K562 (cell line): Measurements from ENCODE around the gene PRND. TPM values are rescaled to one million over a fixed set of nuclear protein-coding genes. Genes with fewer than 3 reads are reported as not detected.

Experiments used
- ATAC-seq: fragments of 200-7000 bp; cut with Tn5 transposase; 3 replicates; pipeline ENCODE4 v1.9.1; 2020; ENCODE audit warnings: moderate library complexity
- BruUV-seq: library from RNA; stranded (reverse); fragments of 400-500 nt; replicated peaks from 2 replicates; lab custom pipeline; 2021; lab: Mats Ljungman, UMichigan
- CTCF ChIA-PET: fragments of 300-600 bp; formaldehyde crosslinking; extraction: SDS; loops from one replicate; lab custom pipeline; 2021; ENCODE audit warnings: low intra/inter-chr PET ratio; lab: Yijun Ruan, JAX
- POLR2A ChIA-PET: fragments of 300-600, 350-650 bp; sonication (Branson Sonifier 250); formaldehyde crosslinking; extraction: SDS; loops from one replicate; lab custom pipeline; 2021; ENCODE audit warnings: antibody characterized with exemption, inconsistent platforms; lab: Yijun Ruan, JAX
- DNase-seq, 4 experiments: peaks; one replicate each; pipeline versions ENCODE4 v3.0.0 to v3.0.0-alpha.2; 2011 to 2018; ENCODE audit warnings: low spot score in 3 of 4, mixed read lengths in 3 of 4; ENCODE audit errors: extremely low read depth in 1 of 4
- FAIRE-seq: peaks from 2 replicates; lab custom pipeline; 2011; peaks lifted over from hg19 to GRCh38; lab: Jason Lieb, UNC
- H2AFZ ChIP-seq: 2 replicates; pipeline ENCODE4 v1.6.0; 2011; ENCODE audit warnings: low read depth, low read length, control low read depth, inconsistent platforms
- H3K27ac ChIP-seq: fragments of 200-600 bp; 3 replicates; pipeline ENCODE4 v1.8.0; 2011; ENCODE audit warnings: low read depth, mild to moderate bottlenecking, control low read depth, inconsistent platforms, low read length, moderate library complexity, mixed read lengths; ENCODE audit errors: extremely low read depth
- H3K27me3 ChIP-seq, 2 experiments: fragments of 300-600 bp in 1 of 2; 2 replicates in 1 of 2; 3 replicates in 1 of 2; pipeline versions ENCODE4 v1.6.0 to v1.8.0; 2011; ENCODE audit warnings: inconsistent platforms in 2 of 2, low read length in 2 of 2, mild to moderate bottlenecking in 1 of 2, mixed read lengths in 1 of 2, moderate library complexity in 1 of 2; ENCODE audit not compliant: control insufficient read depth in 2 of 2, insufficient read depth in 2 of 2
- H3K36me3 ChIP-seq: fragments of 300-600 bp; 3 replicates; pipeline ENCODE4 v1.8.0; 2011; ENCODE audit warnings: mild to moderate bottlenecking, low read length, inconsistent platforms; ENCODE audit not compliant: control insufficient read depth, insufficient read depth
- H3K4me1 ChIP-seq, 2 experiments: fragments of 200-600 bp in 1 of 2; replicated peaks in 1 of 2; 2 replicates in 1 of 2; 3 replicates in 1 of 2; pipeline versions ENCODE4 v1.5.1 to v1.8.0; 2011; ENCODE audit warnings: inconsistent platforms in 2 of 2, low read length in 2 of 2, mild to moderate bottlenecking in 1 of 2, mixed read lengths in 1 of 2, moderate library complexity in 1 of 2; ENCODE audit not compliant: control insufficient read depth in 2 of 2, insufficient read depth in 2 of 2
- H3K4me2 ChIP-seq: 2 replicates; pipeline ENCODE4 v1.6.1; 2011; ENCODE audit warnings: low read length, control low read depth, inconsistent platforms, mixed read lengths; ENCODE audit not compliant: insufficient read depth
- H3K4me3 ChIP-seq: fragments of 200-600 bp; sonication (generic), shearing (Covaris generic); 2 replicates; pipeline ENCODE4 v1.5.1; 2016; ENCODE audit warnings: control low read depth, inconsistent platforms
- H3K79me2 ChIP-seq: fragments of 200-600 bp; 3 replicates; pipeline ENCODE4 v1.8.0; 2011; ENCODE audit warnings: low read length, inconsistent platforms; ENCODE audit not compliant: control insufficient read depth, insufficient read depth
- H3K9ac ChIP-seq, 2 experiments: 2 replicates each; pipeline versions ENCODE4 v1.6.0 to v1.6.1; 2011; ENCODE audit warnings: low read depth in 2 of 2, low read length in 2 of 2, control low read depth in 1 of 2, inconsistent platforms in 1 of 2, mild to moderate bottlenecking in 1 of 2, mixed read lengths in 1 of 2; ENCODE audit not compliant: insufficient read depth in 1 of 2
- H3K9me1 ChIP-seq: one replicate; pipeline ENCODE4 v1.6.0; 2011; ENCODE audit warnings: inconsistent platforms, mild to moderate bottlenecking, low read length, moderate library complexity; ENCODE audit not compliant: control insufficient read depth, insufficient read depth
- H3K9me3 ChIP-seq: replicated peaks from 2 replicates; pipeline ENCODE4 v1.5.1; 2011; ENCODE audit warnings: low read depth, low read length, inconsistent platforms; ENCODE audit not compliant: control insufficient read depth, insufficient read depth
- H4K20me1 ChIP-seq: replicated peaks from 2 replicates; pipeline ENCODE4 v1.6.1; 2011; ENCODE audit warnings: low read length, inconsistent platforms, mixed read lengths; ENCODE audit not compliant: control insufficient read depth, insufficient read depth
- ARID4B ChIP-seq: sonication (generic); formaldehyde crosslinking; IDR thresholded peaks from 2 replicates; pipeline ENCODE4 v1.8.0; 2022; ENCODE audit warnings: mild to moderate bottlenecking, missing genetic modification reagents
- CHD1 ChIP-seq: fragments of 200-600 bp; sonication (generic); IDR thresholded peaks from one replicate; pipeline ENCODE4 v1.6.1; 2012; ENCODE audit warnings: mild to moderate bottlenecking, moderate library complexity, low read length, inconsistent platforms
- DACH1 ChIP-seq: fragments of 450-650 bp; IDR thresholded peaks from 2 replicates; pipeline ENCODE4 v1.6.1; 2018; ENCODE audit not compliant: partially characterized antibody
- EGR1 ChIP-seq: fragments of 450-650 bp; conservative IDR thresholded peaks from 2 replicates; pipeline ENCODE4 v1.6.1; 2017; ENCODE audit warnings: mild to moderate bottlenecking
- EHMT2 ChIP-seq: fragments of 450-650 bp; IDR thresholded peaks from 2 replicates; pipeline ENCODE4 v1.6.1; 2018; ENCODE audit warnings: antibody characterized with exemption
- EZH2 ChIP-seq: IDR thresholded peaks from 2 replicates; pipeline ENCODE4 v1.6.1; 2012; ENCODE audit warnings: low read depth, mild to moderate bottlenecking, inconsistent platforms, low read length, borderline replicate concordance
- GTF2B ChIP-seq: IDR thresholded peaks from 2 replicates; pipeline ENCODE4 v1.6.1; 2011; ENCODE audit not compliant: insufficient read length; ENCODE audit errors: extremely low read depth
- HEY1 ChIP-seq: fragments of 250-450 bp; sonication (Bioruptor Pico); IDR thresholded peaks from 2 replicates; pipeline ENCODE4 v1.5.0; 2020; ENCODE audit warnings: mild to moderate bottlenecking, moderate library complexity, borderline replicate concordance
- HMG20A ChIP-seq: fragments of 450-650 bp; formaldehyde crosslinking; conservative IDR thresholded peaks from 2 replicates; pipeline ENCODE4 v1.4.0; 2020; ENCODE audit warnings: mild to moderate bottlenecking, mixed read lengths
- L3MBTL2 ChIP-seq: fragments of 450-650 bp; IDR thresholded peaks from 2 replicates; pipeline ENCODE4 v1.6.1; 2016; ENCODE audit warnings: mild to moderate bottlenecking, moderate library complexity
- LCOR ChIP-seq: sonication (generic); formaldehyde crosslinking; IDR thresholded peaks from 2 replicates; pipeline ENCODE4 v1.8.0; 2022; ENCODE audit warnings: mild to moderate bottlenecking, missing genetic modification reagents
- NEUROD1 ChIP-seq: fragments of 150-350 bp; IDR thresholded peaks from 2 replicates; pipeline ENCODE4 v1.6.1; 2014; ENCODE audit warnings: borderline replicate concordance, low read length, low read depth; ENCODE audit not compliant: partially characterized antibody
- SMAD2 ChIP-seq: fragments of 150-350 bp; IDR thresholded peaks from 2 replicates; pipeline ENCODE4 v1.6.1; 2014; ENCODE audit warnings: low read depth, mild to moderate bottlenecking, low read length
- SMAD4 ChIP-seq: fragments of 250-450 bp; sonication (Bioruptor Pico); conservative IDR thresholded peaks from 2 replicates; pipeline ENCODE4 v1.8.0; 2021; ENCODE audit warnings: inconsistent platforms, mild to moderate bottlenecking, moderate library complexity
- SMARCE1 ChIP-seq: fragments of 450-650 bp; IDR thresholded peaks from 2 replicates; pipeline ENCODE4 v1.7.1; 2016; ENCODE audit warnings: mild to moderate bottlenecking
- ZBTB1 ChIP-seq: sonication (generic); formaldehyde crosslinking; IDR thresholded peaks from 2 replicates; pipeline ENCODE4 v1.8.1; 2023; ENCODE audit warnings: missing genetic modification reagents, low read depth, mild to moderate bottlenecking, borderline replicate concordance
- ZNF165 ChIP-seq: fragments of 250-450 bp; sonication (Bioruptor Pico); IDR thresholded peaks from 2 replicates; pipeline ENCODE4 v1.4.0; 2020; ENCODE audit warnings: borderline replicate concordance
- ZNF212 ChIP-seq: fragments of 450-650 bp; formaldehyde crosslinking; IDR thresholded peaks from 2 replicates; pipeline ENCODE4 v1.4.0; 2020; ENCODE audit warnings: mild to moderate bottlenecking
- ZNF311 ChIP-seq: fragments of 250-450 bp; sonication (Bioruptor Pico); IDR thresholded peaks from 2 replicates; pipeline ENCODE4 v1.4.0; 2020; ENCODE audit warnings: mild to moderate bottlenecking, moderate library complexity
- WGBS: fragments of 100-300 bp; shearing (Covaris generic); methylation state at CpG from one replicate; pipeline ENCODE4 v1.1.6; 2016; ENCODE audit warnings: low coverage, mixed read lengths; ENCODE audit not compliant: insufficient coverage; ENCODE audit errors: missing lambda C conversion rate; 5-methylcytosine and 5-hydroxymethylcytosine counted together
- in situ Hi-C: fragments of 300-500 bp; cut with MboI; formaldehyde crosslinking; loops from 4 replicates; pipeline ENCODE4 v1.15.0; 2018; ENCODE audit warnings: inconsistent platforms, mixed read lengths
- intact Hi-C: fragments of 100-400 bp; cut with micrococcal nuclease; formaldehyde crosslinking; loops from 2 replicates; pipeline ENCODE4 v1.14.2; 2022
- polyA plus RNA-seq, 8 experiments: library from polyadenylated mRNA; depleted of rRNA in 4 of 8; stranded (reverse) in 5 of 8; unstranded in 3 of 8; fragments of >200 nt; fragmentation: Nextera tagmentation in 2 of 8; fragmentation: Illumina TruSeq in 1 of 8; extraction: Ambion mirVana in 2 of 8; extraction: Trizol in 1 of 8; gene quantifications; 2 replicates each; pipeline versions ENCODE4 v1.2.1 to v1.2.3, GENCODE V29; 2011 to 2014; ENCODE audit warnings: inconsistent platforms in 1 of 8, missing spikeins in 1 of 8
- total RNA-seq, 7 experiments: library from RNA; depleted of rRNA in 6 of 7; stranded (reverse); fragments of >200 nt in 6 of 7; fragmentation: Illumina TruSeq in 2 of 7; extraction: Trizol in 2 of 7; gene quantifications; 2 replicates each; pipeline versions ENCODE4 v1.2.1 to v1.2.3, GENCODE V29; 2011 to 2021; ENCODE audit warnings: low replicate concordance in 1 of 7
- TF ChIP-seq, protein P1 (sequence below): fragments of 250-450 bp; sonication (Bioruptor Pico); IDR thresholded peaks from 2 replicates; pipeline ENCODE4 v1.5.0; 2021

The PRND gene
- total and polyA plus RNA-seq, 9 of the 15 experiments (the other 6 are each of a cell fraction or from before 2014, with no cell fraction given) = not detected

DNA sequence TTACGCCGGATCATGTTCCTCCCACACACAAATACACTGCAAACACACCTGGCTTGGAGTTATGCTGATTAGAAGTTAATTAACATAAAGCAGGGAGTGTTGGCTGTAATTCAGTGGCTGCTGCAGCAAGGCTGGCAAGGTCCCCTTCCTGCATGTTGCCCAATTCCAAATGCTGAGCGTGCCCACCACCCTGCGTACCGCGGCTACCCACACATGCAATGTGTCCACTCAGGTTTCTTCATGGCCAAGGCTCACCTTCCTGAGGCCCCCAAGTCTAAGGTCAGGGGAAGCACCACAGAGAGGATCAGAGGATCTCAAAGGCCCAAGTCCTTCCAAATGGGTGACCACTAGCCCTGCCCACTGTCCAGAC, 11.6 kb upstream of the PRND start (continued):
- TF ChIP-seq EZH2 (no peak), L3MBTL2 (no peak), ZBTB1 (CRISPR knock-in tag) (no peak), SMARCE1 (no peak), ZNF165 (CRISPR knock-in tag) (no peak), HEY1 (CRISPR knock-in tag) (no peak), LCOR (no peak), NEUROD1 (no peak)
- TF ChIP-seq, all 486 proteins: peak for 0

- Histone ChIP-seq H3K79me2 (no peaks in the 10 kb centered on the region), H3K4me2 (no peak overlapping the region), H3K9ac (no peak overlapping the region), H3K4me3 (no peak overlapping the region), H3K9me1 (no peaks in the 10 kb centered on the region), H3K27ac (no peak overlapping the region), H4K20me1 (no peaks in the 10 kb centered on the region), H3K36me3 (no peaks in the 10 kb centered on the region), H2AFZ (no peak overlapping the region), H3K4me1 (no peaks in the 10 kb centered on the region), H3K27me3 (peaks cover 3 to 30% of the 10 kb centered on the region in 2 experiments), H3K9me3 (no peaks in the 10 kb centered on the region)
- WGBS = 9% methylated on average over 5 of the region's 5 CpGs
- in situ Hi-C loops = no loop called here
- FAIRE-seq (no peak), ATAC-seq (no peak), DNase-seq (no peak)
- no TSS peak for BruUV-seq
- CTCF ChIA-PET = no interaction called here
- POLR2A ChIA-PET = no interaction called here
- intact Hi-C loops = no loop called here
- TF ChIP-seq ZNF311 (CRISPR knock-in tag) = no peak
- TF ChIP-seq SMAD2 = no peak
- no peak for TF ChIP-seq CHD1
- no peak for TF ChIP-seq EGR1
- TF ChIP-seq ARID4B (CRISPR knock-in tag) = no peak
- TF ChIP-seq GTF2B = no peak
- TF ChIP-seq EHMT2 = no peak
- TF ChIP-seq EZH2 = no peak
- TF ChIP-seq SMAD4 = no peak
- TF ChIP-seq, protein P1, sequence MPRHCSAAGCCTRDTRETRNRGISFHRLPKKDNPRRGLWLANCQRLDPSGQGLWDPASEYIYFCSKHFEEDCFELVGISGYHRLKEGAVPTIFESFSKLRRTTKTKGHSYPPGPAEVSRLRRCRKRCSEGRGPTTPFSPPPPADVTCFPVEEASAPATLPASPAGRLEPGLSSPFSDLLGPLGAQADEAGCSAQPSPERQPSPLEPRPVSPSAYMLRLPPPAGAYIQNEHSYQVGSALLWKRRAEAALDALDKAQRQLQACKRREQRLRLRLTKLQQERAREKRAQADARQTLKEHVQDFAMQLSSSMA (CRISPR knock-in tag) = no peak
- no peak for TF ChIP-seq ZNF212
- TF ChIP-seq DACH1 = no peak
- no peak for TF ChIP-seq HMG20A (CRISPR knock-in tag)
Measured at GRCh38 chr20:4711511-4711910, 10.2 kb upstream of the PRND start.
